Fibroblast of lung (primary cell): Measurements from ENCODE around the gene IRF9.

Experiments
- CTCF ChIP-seq, 2 donors: IDR thresholded peaks in 1 of 2; conservative IDR thresholded peaks in 1 of 2; 1 replicate in 1 of 2; 2 replicates in 1 of 2; pipeline ENCODE4 v1.5.1; 2011 to 2012; ENCODE audit warnings: low read length in 2 of 2, control low read depth in 1 of 2, inconsistent platforms in 1 of 2, low read depth in 1 of 2, mild to moderate bottlenecking in 1 of 2
- EZH2 ChIP-seq: IDR thresholded peaks from 2 replicates; pipeline ENCODE4 v1.5.1; 2012; ENCODE audit warnings: low read length, control low read depth, mild to moderate bottlenecking; ENCODE audit errors: missing control alignments

GRCh38 chr14:24204163-24205146 is 43.4 kb downstream of the IRF9 start:
- TF ChIP-seq CTCF (conservative IDR thresholded peaks at IDR 0.05 in 1 of 2, IDR thresholded peaks at IDR 0.05 in 1 of 2; ENCODE audit: low read depth in 1 of 2, low read length in 2 of 2) (no peak), EZH2 (no peak)
